Skin of body (tissue), 2 donors: Measurements from ENCODE around the gene UTS2R. TPM values are rescaled to one million over a fixed set of nuclear protein-coding genes. Genes with fewer than 3 reads are reported as not detected.
"Not testable (repeated sequence)": the region's sequence is repeated elsewhere in the genome, so short reads cannot be mapped to it uniquely, and the experiment has no call there.

Experiments used
- DNase-seq: peaks from one replicate; lab custom pipeline; 2025; lab: John Stamatoyannopoulos, UW
- total RNA-seq: library from RNA; depleted of rRNA; stranded (reverse); fragments of >200 nt; gene quantifications from one replicate; pipeline ENCODE4 v1.2.3, GENCODE V29; 2014

The UTS2R gene
- total RNA-seq, 1 donor from 2014 or later = 0.20 TPM

- no peak for DNase-seq
Observed at GRCh38 chr17:82334204-82334621, 37.4 kb upstream of the UTS2R start.

DNA sequence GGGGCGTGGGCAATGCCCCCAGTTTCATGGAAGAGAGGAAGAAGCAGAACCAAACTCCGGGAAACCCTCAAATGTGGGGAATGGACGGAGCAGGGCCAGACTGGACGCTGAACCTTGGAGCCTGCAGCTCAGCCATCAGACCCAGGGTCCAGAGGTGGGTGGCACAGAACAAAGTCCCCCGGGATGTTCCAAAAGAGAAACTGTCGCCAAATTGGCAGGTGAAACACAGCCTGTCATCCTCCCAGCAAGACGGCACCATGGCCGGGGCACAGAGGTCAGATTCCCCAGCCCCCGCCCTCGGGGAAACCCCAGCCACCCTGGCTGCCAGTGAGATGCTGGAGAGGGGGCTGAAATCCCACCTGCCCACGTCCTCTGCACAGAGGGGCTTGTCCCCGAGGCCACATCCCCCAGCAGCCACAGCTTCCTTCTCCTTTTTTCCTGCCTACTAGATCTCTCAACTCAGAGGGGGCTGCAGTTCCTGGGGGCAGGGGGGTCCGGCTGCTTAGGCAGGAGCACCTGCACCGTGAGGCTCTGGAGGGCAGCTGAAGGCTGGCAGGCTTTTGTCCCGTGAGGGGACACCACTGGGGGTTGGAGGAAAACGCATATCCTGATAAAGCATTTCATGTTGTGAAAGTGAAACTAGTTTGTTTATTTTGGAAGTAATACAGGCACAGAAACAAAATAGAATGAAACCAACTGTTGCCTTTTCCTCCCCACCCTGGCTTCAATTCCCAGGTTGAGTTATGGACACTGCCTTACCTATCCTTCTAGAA, 36.8 kb upstream of the UTS2R start:
- DNase-seq = no peak

DNA sequence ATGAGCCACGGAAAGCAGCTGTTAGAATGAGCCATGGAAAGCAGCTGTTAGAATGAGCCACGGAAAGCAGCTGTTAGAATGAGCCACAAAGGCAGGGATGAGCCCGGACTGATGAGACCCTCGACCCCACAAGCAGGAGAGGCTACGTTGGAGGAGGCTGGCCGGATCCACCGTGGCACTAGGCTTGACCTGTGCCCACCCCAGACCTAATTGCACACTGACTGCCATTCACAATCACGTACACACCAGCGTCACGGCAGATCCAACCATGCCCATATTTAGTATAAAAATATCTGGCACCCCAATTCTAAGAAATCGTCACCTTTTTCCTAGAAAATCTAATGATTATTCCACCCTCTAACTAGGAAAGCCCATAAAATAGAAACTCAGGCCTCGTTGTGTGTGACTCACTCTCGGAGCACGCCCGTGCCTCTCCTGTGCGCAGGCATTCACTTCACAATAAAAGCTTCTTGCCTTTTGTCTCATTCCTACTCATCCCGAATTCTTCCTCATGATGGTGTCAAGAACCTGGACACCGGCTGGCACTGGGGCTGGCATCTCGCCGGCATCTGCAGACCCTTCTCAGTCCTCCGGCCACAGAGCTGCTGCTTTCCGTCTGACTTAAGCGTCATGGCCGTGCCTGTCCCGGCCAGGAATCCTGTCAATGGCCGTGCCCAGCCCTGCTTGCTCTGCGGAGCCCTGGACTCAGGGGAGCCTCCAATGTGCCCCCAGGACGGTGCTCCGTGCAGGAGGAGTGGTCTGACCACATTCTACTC, 32.5 kb upstream of the UTS2R start:
- DNase-seq = peak; percentile 42

DNA sequence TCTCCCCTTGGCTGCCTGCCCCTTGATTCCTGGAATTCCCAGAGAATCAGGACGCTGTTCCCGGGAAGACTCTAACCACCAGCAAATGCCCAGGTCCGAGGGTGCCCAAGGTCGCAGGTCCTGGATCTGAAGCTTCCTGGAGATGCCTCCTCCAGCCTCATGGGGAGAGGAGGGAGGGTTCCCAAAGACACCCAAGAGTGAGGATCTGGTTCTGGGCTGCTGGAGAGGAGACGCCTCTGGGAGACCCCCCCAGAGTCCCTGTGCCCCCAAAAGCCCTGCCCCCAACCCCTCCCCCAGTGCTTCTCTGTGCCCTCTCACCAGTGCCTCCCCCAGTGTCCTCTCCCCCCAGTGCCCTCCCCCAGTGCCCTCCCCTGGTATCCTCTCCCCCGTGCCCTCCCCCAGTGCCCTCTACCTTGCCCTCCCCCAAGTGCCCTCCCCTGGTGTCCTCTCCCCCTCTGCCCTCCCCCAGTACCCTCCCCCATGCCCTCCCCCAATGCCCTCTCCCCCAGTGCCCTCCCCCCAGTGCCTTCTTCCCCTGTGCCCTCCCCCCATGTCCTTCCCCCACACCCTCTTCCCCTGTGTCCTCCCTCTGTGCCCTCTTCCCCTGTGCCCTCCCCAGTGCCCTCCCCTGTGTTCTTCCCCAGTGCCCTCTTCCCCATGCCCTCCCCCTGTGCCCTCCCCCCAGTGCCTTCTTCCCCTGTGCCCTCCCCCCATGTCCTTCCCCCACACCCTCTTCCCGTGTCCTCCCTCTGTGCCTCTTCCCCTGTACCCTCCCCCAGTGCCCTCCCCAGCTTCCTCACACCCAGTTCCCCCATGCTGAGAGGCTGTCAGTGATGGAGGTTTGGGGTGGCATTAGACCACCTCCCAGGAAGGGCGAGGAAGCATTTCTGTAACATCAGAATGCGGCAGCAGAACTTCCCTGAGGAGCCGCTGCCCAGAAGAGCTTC, 31.7 kb upstream of the UTS2R start:
- DNase-seq = no peak

GRCh38 chr17:82342361-82343079, 29.0 kb upstream of the UTS2R start:
- DNase-seq = no peak

DNA sequence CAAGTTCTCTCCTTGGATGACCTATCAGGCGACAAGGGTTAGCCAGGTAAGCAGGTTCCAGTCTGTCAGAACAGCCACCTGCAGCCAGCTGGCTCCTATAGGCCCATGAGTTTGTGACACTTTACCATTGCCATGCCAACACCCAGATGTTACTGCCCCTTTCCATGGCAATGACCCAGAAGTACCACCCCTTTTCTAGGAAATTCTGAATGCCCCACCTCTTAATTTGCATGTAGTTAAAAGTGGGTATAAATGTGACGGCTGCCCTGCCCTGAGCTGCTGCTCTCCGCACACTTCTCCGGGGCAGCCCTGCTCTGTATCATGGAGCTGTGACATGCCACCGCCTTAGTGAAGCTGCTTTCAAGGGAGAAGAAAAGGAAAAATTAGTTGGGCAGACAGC, 28.0 kb upstream of the UTS2R start:
- DNase-seq = no peak

DNA sequence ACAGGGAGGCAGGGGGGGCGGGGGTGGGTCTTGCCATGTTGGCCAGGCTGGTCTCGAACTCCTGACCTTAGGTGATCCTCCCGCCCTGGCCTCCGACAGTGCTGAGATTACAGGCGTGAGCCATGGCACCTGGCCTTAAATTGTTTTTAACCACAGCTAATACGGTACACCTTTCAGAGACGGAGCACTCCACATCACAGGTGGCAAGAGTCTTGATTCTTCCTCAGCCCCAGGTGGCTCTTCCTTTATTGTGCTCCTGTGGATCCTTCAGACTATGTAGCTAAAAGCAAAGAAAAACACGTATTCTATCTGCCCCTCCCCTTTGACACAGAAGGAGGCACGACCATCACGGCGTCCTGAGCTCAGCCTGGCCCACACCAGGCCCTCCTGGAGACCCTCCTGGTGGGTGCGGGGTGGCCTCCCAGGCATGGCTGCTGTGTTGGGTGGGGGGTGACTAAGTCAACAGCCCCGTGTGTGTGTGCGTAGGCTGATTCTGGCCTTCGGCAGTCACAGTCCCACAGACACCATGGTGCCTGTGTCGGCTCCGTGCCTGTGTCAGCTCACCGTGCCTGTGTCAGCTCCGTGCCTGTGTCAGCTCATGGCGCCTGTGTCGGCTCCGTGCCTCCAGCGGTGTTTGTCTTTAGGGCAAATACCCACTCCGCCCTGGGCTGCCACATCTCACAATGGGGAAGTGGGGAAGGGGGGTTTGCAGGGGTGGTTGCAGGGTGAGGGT, 27.2 kb upstream of the UTS2R start:
- no peak for DNase-seq

- DNase-seq = no peak
Observed at GRCh38 chr17:82345151-82345976, 26.2 kb upstream of the UTS2R start.

DNA sequence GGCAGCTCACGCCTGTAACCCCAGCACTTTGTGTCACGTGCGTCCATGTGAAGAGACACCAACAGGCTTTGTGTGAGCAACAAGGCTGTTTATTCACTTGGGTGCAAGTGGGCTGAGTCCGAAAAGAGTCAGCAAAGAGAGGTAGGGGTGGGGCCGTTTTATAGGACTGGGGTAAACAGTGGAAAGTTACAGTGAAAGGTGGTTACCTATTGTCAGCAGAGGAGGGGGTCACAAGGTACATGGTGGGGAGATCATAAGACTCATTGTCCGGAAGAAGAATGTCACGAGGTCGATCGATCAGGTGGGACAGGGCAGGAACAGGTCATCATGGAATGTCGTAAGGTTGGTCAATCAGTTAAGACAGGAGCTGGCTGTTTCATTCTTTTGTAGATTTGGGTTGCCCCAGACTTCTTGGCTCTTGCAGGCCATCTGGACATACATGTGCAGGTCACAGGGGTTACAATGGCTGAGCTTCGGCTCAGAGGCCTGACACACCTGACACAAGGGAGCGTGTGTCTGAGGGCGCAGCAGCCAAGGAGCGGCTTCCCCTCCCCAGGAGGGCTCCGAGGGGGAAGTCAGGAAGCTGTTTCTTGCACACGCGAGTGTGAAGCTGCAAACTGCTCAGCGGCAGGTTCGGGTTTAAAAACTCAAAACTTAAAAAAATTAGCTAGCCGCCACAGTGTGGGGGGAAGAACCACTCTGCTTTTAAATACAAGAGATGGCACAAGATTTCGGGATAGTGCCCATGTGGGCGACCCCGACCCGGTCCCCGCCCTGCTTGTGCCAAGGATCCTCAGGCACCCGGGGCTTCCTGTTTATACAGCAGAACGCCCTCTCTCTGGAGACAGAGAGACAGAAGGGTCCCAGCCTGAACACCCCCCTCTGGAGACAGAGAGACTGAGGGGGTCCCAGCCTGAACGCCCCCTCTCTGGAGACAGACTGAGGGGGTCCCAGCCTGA, 24.9 kb upstream of the UTS2R start:
- DNase-seq = no peak

DNA sequence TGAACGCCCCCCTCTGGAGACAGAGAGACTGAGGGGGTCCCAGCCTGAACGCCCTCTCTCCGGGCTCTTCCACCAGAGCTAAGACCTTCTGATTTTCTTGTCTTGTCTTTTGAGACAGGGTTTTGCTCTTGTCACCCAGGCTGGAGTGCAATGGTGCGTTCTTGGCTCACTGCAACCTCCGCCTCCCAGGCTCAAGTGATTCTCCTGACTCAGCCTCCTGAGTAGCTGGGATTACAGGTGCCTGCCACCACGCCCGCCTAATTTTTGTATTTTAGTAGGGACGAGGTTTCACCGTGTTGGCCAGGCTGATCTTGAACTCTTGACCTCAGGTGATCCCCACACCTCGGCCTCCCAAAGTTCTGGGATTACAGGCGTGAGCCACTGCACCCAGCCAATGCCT, 23.6 kb upstream of the UTS2R start:
- not testable (repeated sequence) for DNase-seq

DNA sequence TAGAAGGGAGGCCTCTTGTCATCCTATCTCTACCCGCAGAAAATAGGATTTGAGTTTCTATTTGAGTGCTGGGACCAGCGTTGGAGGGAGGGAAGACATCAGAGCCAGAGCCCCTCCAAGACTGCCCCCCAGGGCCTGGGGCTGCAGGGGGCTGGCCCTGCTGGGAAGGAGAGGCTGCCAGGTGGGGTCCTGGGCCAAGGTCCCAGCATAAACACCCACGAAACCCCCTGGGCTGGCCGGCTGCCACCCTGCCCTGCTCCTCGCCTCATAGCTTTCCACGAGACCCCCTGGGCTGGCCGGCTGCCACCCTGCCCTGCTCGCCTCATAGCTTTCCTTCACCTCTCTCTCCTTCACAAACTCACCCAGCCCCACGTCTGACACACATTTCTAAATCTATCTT, 23.1 kb upstream of the UTS2R start:
- DNase-seq = no peak

DNA sequence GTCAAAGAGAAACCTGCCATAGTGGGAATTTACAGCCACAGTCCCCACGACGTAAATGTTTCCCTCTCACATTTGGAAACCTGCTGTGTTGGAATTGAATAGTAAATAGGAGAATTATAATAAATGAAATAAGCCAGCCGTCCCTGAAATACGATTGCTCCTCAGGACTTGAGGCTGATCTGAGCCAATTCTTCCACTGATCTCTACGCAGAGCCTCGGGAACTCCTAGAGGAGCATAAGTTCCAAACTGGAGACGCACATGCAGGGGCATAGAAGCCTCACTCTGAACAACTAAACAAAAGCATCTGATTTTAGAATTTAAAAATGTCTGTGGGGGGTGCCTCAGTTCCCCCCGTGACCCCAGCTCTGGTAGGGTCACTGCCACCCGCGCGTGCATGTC, 22.7 kb upstream of the UTS2R start:
- DNase-seq = peak; percentile 76

GRCh38 chr17:82349287-82349701, 22.3 kb upstream of the UTS2R start:
- peak; percentile 96 for DNase-seq

GRCh38 chr17:82350182-82351030, 21.2 kb upstream of the UTS2R start:
- no peak for DNase-seq

DNA sequence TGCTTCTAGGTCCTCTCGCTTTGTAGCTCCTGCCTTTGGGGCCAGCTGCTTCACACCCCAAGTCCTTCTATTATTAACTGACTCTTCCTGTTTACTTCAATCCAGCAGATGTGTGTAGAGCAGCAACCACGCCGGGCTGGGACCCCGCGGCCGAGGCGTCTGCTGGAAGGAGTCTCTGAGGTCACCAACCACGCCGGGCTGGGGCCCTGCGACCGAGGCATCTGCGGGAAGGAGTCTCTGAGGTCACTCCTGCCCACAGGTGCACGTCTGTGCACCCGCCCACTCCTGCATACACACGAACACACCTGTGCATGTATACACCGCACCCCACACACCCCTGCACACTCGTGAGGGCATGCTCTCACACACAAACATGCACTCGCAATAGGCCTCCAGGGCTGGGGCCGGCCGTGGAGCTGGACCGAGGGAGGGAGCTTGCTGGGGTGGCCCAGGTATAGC, 20.3 kb upstream of the UTS2R start:
- DNase-seq = no peak

DNA sequence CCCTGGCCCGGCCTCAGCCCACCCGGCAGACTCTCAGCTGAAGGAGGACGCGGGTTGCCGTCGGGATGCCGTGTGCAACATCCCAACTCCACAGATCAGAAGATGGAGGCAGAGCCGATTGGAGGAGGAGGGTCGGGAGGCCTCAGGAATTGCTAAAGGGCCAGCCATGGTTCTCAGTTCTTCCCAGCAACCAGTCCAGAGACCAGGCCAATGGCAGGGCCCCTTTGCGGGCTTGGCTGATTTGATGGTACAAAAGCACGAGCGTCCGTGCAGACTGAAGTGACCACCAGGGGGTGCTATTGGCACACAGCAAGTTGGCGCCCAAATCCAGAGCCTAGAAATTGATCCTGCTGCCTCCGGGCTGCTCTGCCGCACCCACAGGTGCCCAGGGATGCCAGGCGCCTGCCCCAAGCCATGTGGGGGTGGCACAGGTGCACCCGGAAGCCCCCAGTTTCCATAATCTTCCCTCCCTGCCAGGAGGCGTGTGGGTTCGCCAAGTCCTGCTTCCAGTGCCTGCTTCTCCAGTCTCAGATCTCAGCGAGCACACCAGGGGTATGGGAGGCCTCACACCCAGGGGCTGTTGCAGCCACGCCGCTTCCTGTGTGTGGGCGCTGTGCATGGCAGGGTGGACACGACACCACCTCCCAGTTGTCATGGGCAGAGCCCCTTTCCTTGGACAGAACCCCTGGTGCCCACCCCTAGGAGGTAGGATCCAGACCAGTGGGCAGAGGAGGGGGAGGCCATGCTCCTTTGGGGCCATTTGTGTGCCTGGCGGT, 19.7 kb upstream of the UTS2R start:
- DNase-seq = peak; percentile 74
